HG03280 (cell line): ENCODE measurements around the gene BLM.
A peak's percentile ranks its signal among the peaks of the same experiment; 100 is the strongest.
"Not testable (repeated sequence)": the region's sequence is repeated elsewhere in the genome, so short reads cannot be mapped to it uniquely, and the experiment has no call there.

Source experiments
- ATAC-seq: cut with Tn5 transposase; IDR thresholded peaks from one replicate; pipeline ENCODE4 v1.9.1; 2021; ENCODE audit warnings: mild to moderate bottlenecking, moderate library complexity; ENCODE audit not compliant: unreplicated experiment

The BLM gene

DNA sequence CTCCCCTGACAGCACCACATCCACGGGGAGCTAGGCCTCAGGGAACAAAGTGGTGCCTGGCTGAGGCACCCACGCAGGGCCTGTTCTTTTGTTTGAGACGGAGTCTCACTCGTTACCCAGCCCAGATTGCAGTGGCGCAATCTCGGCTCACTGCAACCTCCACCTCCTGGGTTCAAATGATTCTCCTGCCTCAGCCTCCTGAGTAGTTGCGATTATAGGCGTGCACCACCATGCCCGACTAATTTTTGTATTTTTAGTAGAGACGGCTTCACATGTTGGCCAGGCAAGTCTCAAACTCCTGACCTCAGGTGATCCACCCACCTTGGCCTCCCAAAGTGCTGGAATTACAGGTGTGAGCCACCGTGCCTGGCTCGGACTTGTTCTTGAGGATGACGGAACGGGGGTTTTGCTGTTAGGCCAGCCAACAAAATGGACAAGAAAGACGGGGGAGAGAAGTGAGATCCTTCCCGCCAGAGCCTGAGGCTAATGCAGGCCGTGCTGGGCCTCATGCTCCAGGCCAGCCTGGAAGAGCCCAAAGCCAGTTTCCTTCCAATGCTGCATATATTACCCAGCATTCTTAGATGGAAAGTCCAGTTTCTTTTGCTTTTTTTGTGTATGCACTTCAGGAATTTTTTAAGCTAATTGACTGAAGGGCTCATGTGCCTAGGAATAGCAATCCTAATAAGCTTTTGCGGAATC is 123.2 kb downstream of the BLM start:
- ATAC-seq, result no peak

DNA sequence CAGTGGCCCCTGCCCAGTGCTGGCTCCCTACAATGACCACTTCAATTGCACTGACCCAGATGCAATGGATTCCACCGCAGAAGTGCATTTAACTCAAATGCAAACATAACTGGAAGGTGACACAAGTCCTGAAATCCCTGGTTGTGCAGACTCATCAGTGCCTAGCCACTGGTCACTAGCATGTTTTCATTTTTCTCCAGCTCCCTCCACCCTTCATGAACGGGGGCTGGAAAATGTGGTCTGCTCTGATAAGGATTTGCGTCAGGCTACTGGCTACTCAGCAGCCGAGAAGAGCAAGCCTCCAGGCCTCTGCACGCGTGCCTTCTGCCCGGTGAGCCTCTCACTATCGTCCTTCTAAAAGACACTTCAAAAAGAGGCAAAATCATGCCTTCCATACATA is 123.8 kb downstream of the BLM start:
- ATAC-seq, result no peak

DNA sequence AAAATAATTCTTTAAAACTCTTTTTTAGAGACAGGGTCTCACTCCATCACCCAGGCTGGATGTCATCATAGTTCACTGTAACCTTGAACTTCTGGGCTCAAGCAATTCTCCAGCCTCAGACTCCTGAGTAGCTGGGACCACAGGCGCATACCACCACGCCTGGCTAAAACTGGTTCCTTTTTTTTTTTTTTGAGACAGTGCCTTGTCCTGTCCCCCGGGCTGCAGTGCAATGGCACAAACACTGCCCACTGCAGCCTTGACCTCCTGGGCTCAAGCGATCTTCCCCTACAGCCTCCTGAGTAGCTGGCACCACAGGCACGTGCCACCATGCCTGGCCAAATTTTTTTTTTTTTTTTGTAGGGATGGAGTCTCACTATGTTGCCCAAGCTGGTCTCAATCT is 127.5 kb downstream of the BLM start:
- ATAC-seq, result no peak

DNA sequence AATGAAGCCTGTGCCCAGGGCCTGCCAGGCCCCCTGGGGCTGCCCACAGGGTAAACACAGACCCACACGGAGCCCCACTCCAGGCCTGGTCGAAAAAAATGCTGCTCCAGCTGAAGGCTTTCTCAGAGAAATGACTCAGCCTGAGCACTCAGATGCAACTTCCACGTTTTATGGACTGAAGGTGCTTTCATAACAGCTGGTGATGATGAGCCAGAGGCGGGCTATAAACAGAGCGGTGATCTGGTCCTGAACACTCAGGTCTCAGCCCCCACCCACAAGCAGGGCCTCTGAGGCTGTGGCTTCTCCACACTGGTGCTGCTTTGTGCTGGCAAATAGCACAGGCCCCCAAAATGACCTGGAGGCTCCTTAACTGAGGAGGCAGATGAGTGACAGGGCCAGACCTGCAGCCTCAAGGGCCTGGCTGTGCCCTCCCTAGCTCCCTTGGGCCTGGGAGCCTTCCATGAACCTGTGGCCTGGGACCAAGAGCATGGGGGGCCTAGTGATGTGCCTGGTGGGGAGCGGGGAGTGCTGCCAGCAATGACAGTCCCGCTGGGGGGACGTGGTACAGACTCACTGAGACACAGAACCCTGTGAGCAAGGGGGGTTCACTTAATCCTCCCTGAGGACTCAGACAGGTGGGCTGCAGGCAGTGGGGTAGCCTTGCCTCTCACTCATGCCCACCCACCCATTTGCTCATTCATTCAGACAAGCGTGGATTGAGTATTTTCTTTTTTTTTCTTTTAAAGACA is 128.2 kb downstream of the BLM start:
- peak; percentile 69 for ATAC-seq

DNA sequence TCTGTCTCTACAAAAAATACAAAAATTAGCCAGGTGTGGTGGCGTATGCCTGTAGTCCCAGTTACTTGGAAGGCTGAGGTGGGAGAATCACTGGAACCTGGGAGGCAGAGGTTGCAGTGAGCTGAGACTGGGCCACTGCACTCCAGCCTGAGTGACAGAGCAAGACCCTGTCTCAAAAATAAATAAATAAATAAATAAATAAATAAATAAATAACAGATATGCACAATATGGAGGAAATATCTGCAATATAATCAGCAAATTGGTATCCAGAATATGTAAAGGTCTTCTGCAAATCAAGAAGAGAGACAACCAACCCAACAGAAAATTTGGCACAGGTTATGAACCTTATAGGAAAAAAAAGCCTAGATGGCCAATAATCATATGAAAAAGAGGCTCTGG is 132.3 kb downstream of the BLM start:
- ATAC-seq, result not testable (repeated sequence)

DNA sequence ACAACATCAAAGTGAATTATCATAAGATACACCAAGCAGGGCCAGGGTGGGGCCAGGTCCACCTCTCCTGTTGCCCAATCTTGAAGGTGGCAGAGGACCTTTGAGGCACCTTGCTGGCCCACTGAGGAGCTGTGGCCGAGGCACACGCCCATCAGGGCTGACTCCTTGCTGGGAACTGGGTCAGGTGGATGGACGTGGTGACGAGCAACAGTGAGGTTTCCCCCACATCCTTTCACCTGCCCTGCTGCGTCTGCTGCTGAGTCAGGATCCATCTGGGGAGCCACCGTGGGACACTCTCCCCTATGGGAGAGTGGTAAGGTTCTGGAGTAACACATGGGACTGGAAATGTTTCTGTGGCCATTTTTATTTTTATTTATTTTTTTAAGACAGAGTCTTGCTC is 134.0 kb downstream of the BLM start:
- ATAC-seq, result no peak

DNA sequence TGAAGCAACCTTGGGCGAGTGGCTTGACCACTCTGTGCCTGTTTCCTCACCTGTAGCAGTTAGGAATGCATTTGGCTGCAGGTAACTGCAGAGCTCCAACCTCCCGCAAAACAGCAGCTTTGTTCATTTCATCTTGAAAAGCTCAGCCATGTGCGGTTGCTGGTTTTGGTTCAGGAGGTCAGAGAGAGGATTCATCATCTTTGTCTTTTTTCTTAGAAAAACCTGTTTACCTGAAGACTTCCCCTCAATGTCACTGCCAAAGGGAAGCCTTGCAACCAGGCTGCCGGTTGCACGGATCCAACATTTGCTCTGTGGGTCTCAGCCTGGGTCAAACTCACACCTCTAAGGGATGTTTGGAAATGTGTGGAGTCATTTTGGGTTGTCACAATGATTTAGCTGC is 134.8 kb downstream of the BLM start:
- no peak for ATAC-seq

DNA sequence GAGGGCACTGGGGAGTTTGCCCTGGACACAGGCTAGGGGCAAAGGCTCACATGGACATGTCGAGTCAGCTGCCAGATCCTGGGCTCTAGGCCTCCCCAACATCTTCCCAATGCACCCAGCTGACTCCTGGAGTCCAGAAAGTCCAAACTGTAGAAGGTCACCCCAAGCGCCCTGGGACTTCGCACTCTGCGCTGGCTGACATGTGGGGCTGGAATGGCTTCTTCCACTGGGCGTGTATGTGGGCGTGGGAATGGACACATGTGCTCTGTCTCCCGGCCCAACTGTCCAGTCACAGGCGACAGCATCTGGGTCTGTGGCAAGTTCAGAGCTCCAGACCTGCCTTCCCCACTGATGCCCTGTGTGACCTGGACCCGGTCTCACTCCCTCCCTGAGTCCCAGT is 138.0 kb downstream of the BLM start:
- no peak for ATAC-seq

DNA sequence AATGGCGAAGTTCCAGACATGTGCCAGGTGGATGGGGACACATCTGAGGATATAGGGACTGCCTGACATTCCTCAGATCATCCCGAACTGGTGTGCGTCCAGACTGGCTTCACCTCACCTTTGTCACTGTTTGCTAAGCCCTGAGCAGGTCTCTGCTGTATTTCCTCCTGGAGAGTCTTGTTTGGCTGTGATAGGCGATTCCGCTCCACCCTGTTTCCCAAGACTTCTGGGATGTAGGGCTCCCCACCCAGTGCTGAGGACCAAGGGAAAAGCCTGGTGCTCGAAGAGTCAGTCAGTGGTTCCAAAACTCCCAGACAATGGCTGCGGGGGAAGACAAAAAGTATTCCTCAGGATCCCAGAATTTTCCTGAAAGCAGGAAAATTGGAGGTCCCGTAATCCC is 140.2 kb downstream of the BLM start:
- ATAC-seq, result no peak

DNA sequence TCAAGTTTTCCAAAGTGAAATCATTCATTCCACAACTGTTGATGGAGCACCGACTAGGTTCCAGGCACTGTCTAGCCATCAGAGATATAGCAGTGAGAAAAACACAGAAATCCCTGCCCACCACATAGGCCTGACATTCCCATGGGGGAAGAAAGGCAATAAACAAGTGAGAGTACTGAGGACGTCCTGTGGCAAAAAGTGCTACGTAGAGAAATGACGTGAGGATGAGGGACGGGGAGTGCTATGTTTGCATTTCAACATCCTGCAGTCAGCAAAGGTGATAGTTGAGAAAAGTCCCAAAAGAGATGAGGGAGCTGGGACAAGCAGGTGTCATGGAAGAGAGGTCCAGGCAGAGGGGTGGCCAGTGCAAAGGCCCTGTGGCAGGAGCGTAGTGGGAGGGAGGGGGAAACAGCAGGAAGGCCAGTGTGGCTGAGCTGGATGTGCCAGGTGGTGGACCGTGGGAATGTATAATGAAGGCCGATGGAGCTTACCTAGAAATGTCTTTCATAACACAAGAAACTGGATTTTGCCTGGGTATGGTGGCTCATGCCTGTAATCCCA is 140.8 kb downstream of the BLM start:
- ATAC-seq, result no peak

DNA sequence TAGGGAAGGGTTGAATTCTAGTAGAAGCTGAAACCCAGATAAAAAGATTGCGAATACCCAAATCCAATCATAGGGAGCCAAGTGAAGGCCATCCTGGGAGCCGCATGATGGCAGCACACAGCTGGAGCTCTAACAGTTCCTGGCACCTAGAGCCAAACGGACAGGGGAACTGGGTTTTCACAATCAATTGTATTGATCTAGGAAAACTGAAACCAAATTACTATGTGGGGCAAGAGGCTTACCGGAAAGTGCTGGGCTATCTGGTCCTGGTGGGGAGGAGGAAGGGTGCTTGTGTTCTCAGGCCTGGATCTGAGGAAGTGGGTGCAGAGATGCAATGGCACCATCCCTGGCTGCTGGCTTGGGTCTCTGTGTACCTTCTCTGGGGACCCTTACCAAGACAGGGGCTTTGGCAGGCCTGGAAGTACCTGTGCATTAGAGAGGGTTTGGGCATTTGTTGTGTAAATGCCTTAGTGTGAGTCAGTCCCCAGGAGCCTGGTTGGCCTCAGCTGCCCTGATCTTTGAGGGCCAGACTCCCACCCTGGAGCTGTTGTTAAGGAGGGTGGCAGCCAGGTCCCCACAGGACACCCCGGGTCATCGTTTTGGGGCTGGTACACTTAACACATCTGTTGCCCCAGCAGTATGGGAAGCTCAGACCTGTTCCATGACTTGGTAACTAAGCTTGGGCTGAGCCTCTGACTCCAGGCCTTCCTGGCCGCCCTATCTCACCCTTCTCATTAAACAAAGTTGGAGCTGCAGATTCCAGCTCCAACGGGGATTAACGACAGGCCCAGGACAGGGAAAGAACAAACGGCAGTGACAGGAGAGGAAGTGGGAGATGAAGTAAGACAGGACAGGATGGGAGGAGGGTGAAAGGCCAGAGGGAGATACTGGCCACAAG is 142.3 kb downstream of the BLM start:
- no peak for ATAC-seq

DNA sequence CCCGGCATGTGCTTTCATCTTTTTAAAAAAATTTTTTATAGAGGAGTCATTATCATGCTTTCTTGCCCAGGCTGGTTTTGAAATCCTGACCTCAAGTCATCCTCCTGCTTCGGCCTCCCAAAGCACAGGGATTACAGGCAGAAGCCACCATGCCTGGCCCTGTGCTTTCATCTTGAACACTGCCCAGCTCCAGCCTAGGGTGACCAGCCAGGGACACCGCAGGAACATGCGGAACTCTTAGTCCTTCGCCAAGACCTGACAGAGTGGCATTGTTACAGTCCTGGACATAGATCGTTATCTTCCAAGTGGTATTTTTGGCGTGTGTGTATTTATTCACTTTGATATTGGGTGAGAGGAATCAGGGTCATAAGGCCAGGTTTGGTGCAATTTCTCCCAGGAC is 143.3 kb downstream of the BLM start:
- no peak for ATAC-seq

DNA sequence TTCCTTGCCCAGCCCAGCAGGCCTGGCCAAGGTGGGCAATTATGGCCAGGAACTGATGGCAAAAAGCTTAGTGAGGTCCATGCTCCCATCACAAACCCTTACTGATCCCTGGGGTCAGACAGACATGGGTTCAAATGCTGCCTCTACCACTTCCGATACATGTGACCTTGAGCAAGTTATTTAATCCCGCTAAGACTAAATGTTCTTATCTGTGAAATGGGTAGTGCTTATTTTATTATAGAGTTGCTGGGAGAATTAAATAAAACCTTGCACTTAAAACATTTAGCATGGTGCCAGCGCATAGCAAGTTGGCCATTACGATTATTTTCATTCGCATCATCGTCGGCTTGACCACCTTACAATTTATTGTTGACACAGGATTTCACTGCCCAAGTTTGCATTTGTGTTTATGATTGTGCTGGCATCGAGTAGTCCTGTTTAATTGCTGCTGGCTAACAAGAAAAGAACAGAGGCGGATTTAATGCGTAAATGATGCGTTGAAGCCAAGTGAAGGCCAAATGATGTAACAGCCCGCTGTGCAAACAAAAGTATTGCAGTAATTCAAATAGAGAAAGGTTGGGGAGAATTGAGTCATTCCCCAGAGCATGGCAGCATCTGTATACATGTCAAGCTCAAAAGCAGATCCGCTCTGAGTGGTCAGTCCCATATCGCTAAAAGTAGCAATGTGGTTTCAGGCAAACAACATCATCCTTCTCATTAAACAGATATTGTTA is 144.0 kb downstream of the BLM start:
- ATAC-seq, result no peak

DNA sequence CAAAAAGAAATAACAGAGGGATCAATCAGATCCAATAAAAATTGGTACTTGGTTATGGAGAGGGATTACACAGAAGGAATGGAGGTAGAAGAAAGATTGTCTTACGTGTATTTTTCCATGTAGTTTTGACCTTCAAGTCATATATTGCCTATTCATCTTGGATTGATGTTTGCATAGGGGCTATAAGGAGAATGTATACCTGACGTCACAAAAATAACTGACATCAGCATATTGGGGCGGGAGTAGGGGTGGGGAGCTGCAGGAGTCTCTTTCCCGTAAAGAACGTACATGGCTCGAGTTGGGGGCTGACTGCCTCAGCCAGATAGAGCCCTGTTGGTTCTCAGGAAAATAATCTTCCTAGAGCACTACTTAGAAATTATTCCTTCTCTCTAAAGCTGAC is 145.3 kb downstream of the BLM start:
- ATAC-seq, result no peak

DNA sequence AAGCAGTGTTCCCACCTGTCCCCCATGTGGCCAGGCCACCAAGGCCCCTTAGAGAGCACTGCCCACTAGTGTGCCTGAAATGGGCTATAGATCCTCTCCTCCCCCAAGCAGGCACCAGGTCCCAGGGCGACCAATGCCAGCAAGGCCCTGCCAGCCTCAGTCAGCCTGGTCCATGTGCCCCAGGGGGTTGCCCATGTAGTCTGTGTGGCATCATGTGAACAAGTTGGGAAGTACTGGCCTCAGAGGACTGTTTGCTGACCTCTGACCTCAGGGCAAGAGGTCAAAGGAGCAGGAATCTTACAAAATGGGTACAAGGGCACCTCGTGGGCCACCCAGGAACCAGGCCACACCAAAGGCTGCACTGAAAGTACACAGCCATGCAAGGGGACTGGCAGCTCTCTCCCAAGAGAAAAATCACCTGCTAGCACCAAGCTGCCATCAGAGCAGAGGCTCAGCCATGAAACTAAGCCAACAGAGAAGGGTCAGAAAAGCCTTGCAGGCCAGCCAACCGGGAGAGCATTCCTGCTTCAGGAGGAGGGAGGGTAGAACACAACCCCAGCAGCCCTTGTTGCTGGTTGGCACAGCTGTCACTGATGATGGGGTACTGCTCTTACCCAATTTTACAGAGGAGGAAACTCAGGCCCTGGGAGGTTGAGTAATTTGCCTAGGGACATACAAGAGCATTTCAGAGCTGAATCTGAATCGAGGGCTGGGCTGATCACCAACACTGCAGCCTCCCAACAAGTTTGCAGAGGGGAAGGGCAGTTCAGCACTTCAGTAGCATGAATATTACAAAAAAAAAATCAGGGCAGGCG is 146.0 kb downstream of the BLM start:
- no peak for ATAC-seq

DNA sequence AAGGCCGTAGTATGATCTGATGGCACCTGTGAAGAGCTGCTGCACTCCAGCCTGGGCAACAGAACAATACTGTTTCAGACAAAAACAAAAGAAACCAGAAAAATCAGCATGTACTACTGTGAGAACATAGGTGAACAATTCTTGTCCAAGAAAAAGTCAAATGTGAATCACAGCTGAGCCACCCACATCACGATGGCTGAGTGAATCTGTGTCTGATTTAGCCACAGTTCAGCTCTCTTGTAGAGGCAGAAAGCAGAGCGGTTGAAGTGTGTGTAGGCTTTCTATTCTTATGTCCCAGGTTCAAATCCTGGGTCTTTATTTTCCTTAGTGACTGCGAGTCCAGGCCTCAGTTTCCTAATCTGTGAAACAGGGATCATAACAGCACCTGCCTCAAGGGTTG is 146.8 kb downstream of the BLM start:
- no peak for ATAC-seq

DNA sequence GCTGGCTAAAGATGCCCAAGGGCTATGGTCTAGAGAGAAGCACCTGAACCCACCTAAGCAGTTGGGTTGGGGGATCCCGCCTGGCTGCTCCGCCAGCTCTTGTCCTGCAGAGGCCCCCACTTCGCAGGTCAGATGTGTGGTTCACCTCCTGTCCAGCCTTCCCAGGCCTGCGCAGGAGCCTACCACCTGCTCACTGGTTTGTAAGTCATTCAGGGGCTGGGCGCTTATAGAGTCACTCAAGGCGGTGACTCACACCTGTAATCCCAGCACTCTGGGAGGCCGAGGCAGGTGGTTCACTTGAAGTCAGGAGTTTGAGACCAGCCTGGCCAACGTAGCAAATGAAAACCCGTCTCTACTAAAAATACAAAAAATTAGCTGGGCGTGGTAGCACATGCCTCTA is 147.4 kb downstream of the BLM start:
- no peak for ATAC-seq

DNA sequence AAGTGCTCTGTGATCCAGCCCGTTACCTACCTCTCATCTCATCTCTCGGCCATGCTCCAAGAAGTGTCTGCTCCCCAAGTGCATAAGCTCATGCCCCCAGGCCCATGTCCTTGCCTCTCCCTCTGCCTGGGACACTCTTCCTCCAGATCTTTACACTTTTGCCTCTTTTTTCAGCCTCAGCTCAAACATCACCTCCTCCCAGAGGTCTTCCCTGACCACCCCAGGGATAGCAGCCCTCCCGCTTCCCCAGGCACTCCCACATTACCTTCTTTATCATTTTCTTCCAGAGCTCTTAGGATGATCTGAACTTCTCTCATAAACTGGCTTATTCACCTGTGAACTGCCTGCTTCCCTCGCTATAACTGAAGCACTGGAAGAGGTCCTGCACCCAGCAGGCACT is 148.6 kb downstream of the BLM start:
- ATAC-seq, result no peak
